Mucosa of descending colon (tissue), 3 donors: ENCODE data around the gene CWC22. TPM values are rescaled to one million over a fixed set of nuclear protein-coding genes. Genes with fewer than 3 reads are reported as not detected.
"Not testable (repeated sequence)": the region's sequence is repeated elsewhere in the genome, so short reads cannot be mapped to it uniquely, and the experiment has no call there.

Experiments
- ATAC-seq: fragments of 200-7000 bp; cut with Tn5 transposase; one replicate; pipeline ENCODE4 v1.9.1; 2020; ENCODE audit warnings: mild to moderate bottlenecking, moderate library complexity
- DNase-seq, 3 donors: peaks; one replicate each; pipeline ENCODE4 v3.0.0-alpha.2; 2020
- H3K36me3 ChIP-seq: fragments of 200-600 bp; one replicate; pipeline ENCODE4 v1.8.0; 2021; ENCODE audit warnings: low read depth, mild to moderate bottlenecking
- H3K4me1 ChIP-seq: fragments of 200-600 bp; one replicate; pipeline ENCODE4 v1.8.0; 2021; ENCODE audit warnings: low read depth, mild to moderate bottlenecking
- H3K4me3 ChIP-seq: fragments of 200-600 bp; one replicate; pipeline ENCODE4 v1.8.0; 2021; ENCODE audit warnings: mild to moderate bottlenecking
- H3K9me3 ChIP-seq: fragments of 200-600 bp; one replicate; pipeline ENCODE4 v1.8.0; 2021; ENCODE audit warnings: mild to moderate bottlenecking
- intact Hi-C, 2 donors: fragments of 100-400 bp; cut with DNase I in 1 of 2; cut with micrococcal nuclease in 1 of 2; formaldehyde crosslinking; loops; one replicate each; pipeline versions ENCODE4 v1.11.0 to v1.11.1; 2022; cut with DNase I, micrococcal nuclease
- long read RNA-seq, 2 donors: library from polyadenylated mRNA; unstranded; transcript quantifications; one replicate each; pipeline ENCODE4 v2.0.0, GENCODE V29; 2019 to 2021
- total RNA-seq, 3 donors: library from RNA; stranded (reverse); fragmentation: NEBNext Ultra II Directional in 2 of 3; extraction: Animal tissue kit (Norgen Biotek cat#: 25700) in 2 of 3; gene quantifications; one replicate each; pipeline versions ENCODE4 v1.2.1 to v1.2.4, GENCODE V29; 2021 to 2023
- TF ChIP-seq, protein P1 (sequence below): fragments of 200-600 bp; IDR thresholded peaks from one replicate; pipeline ENCODE4 v1.8.0; 2022; ENCODE audit warnings: antibody characterized with exemption, mild to moderate bottlenecking
- donor health status: DM: no; HTN: no; CAD: no; lungs with moderate emphysema.
- donor health status: DM: no; HTN: no; CAD: no.
- donor health status: DM: no; HTN: yes; CAD: no.

The CWC22 gene
- 10 to 100 TPM; 13.2 to 24.7 (median 14.0) TPM for total RNA-seq
- long read RNA-seq, donor 1, transcript CWC22-201 (20 exons, 2,392 nt): major isoform, 18 of 24 reads
- long read RNA-seq, donor 1, partial matches to known transcripts: 5 of 24 reads
- long read RNA-seq, donor 1, other reads (novel, unspliced or antisense): 1 of 24 reads
- long read RNA-seq, donor 2, partial matches to known transcripts: 7 of 11 reads
- long read RNA-seq, donor 2, other reads (novel, unspliced or antisense): 2 of 11 reads

- peak; percentile 81 to 96 (median 87) for DNase-seq
- Histone ChIP-seq H3K4me3 (peak within 1 kb of the TSS; percentile 76), H3K9me3 (no peaks in the 10 kb centered on the region), H3K4me1 (peaks cover 20% of the 10 kb centered on the region), H3K36me3 (no peaks in the 10 kb centered on the region)
- intact Hi-C loops: no loop called here
- ATAC-seq: peak; percentile 95
- TF ChIP-seq, protein P1, sequence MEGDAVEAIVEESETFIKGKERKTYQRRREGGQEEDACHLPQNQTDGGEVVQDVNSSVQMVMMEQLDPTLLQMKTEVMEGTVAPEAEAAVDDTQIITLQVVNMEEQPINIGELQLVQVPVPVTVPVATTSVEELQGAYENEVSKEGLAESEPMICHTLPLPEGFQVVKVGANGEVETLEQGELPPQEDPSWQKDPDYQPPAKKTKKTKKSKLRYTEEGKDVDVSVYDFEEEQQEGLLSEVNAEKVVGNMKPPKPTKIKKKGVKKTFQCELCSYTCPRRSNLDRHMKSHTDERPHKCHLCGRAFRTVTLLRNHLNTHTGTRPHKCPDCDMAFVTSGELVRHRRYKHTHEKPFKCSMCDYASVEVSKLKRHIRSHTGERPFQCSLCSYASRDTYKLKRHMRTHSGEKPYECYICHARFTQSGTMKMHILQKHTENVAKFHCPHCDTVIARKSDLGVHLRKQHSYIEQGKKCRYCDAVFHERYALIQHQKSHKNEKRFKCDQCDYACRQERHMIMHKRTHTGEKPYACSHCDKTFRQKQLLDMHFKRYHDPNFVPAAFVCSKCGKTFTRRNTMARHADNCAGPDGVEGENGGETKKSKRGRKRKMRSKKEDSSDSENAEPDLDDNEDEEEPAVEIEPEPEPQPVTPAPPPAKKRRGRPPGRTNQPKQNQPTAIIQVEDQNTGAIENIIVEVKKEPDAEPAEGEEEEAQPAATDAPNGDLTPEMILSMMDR: no peak
Measured at GRCh38 chr2:180006781-180007579, at the start of gene CWC22. Gene CWC22 (minus strand): TSS chr2:180007297. CDS start chr2:179993341, 13,956 bp downstream.

DNA sequence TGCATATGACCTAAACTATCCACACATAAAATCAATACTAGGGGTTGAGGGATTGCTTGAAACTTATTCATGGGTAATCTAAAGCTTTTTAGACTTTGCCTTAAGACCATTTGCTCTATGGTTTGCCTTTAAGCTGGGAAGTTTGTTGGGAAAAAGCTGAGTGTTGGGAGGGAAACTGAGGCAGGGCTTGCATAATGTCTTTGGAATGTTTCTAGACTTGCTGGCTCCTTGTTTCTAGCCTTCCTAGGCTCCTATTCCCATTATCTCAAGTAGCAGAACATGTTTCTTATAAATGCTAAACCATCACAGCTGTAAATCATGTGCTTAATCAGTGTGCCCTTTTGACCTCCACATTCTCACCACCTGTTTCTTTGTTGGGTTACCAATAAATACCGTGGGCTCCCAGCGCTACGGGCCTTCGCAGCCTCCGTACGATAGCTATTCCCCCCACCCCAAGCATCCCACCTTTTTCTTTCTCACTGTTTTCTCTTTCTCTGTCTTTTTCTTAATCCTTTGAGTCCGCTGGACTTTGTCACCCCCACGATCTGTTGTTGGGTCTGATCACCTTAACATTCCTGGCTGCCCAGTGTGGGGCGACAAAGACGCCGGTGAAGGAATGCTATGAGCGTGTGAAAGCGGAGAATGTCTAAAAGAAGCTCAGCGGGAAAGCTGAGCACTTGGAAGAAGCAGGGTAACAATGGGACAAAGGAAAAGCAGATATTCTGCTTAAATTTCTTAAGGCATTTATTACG is 49.4 kb upstream of the CWC22 start:
- TF ChIP-seq, protein P1: no peak
- intact Hi-C loops: no loop called here
- Histone ChIP-seq H3K9me3 (no peaks in the 10 kb centered on the region), H3K4me1 (no peaks in the 10 kb centered on the region), H3K4me3 (no peak overlapping the region), H3K36me3 (no peaks in the 10 kb centered on the region)
- DNase-seq (no peak), ATAC-seq (no peak)

DNA sequence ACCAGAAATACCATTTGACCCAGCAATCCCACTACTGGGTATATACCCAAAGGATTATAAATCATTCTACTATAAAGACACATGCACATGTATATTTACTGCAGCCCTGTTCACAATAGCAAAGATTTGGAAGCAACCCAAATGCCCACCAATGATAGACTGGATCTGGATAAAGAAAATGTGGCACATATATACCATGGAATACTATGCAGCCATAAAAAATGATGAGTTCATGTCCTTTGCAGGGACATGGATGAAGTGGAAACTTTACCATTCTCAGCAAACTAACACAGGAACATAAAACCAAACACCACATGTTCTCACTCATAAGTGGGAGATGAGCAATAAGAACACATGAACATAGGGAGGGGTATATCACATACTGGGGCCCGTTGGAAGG is 47.5 kb upstream of the CWC22 start:
- H3K36me3 ChIP-seq, H3K9me3 ChIP-seq, DNase-seq, ATAC-seq, H3K4me1 ChIP-seq, H3K4me3 ChIP-seq, intact Hi-C loops: not testable (repeated sequence)

DNA sequence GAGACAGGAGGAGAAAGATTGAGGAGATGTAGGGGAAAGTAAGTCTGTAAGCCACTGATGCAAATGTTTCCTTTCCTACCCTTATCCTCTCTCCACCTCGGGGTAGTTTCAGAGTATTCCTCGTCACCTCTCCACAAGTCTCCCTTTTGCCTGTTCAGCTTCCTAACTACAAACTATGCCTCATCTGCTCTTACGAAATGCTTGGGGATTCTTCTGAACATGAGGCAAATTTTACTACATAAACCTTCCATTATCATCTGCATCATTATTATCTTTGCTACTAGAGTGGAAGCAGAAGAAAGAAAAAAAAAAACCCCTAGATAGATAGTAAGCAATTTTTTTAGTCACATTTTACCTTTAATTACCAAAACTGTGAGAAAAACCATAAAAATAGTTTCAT is 43.1 kb upstream of the CWC22 start:
- Histone ChIP-seq H3K4me3 (no peak overlapping the region), H3K36me3 (no peaks in the 10 kb centered on the region), H3K4me1 (no peaks in the 10 kb centered on the region), H3K9me3 (no peaks in the 10 kb centered on the region)
- TF ChIP-seq, protein P1: no peak
- intact Hi-C loops: no loop called here
- ATAC-seq: no peak
- DNase-seq: no peak

GRCh38 chr2:180048251-180048650 is 41.2 kb upstream of the CWC22 start:
- H3K9me3 ChIP-seq: no peaks in the 10 kb centered on the region
- no peak for DNase-seq
- no peaks in the 10 kb centered on the region for H3K36me3 ChIP-seq
- H3K4me1 ChIP-seq: no peaks in the 10 kb centered on the region
- intact Hi-C loops: no loop called here
- TF ChIP-seq, protein P1: no peak
- ATAC-seq: no peak
- no peak overlapping the region for H3K4me3 ChIP-seq

DNA sequence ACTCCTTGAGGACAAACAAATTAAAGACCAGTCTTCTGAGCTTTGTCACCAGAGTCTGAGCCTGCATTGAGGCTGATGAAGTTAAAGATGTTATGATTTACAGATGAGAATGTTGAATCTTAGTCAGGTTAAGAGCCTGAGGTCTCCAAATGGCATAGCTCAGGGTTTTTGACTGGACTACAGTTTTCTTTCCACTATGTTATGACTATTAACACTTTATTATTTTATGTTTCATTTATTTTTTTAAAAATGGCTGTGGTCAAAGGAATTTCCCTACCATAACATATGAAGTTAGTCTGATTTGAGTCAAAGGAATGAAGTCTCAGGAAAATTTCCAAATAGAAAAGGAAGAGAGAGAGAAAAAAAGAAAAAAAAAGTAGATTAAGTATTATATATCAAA is 39.7 kb upstream of the CWC22 start:
- DNase-seq (no peak), ATAC-seq (no peak)
- no peak overlapping the region for H3K4me3 ChIP-seq
- H3K36me3 ChIP-seq: no peaks in the 10 kb centered on the region
- no peaks in the 10 kb centered on the region for H3K9me3 ChIP-seq
- intact Hi-C loops: no loop called here
- TF ChIP-seq, protein P1: no peak
- H3K4me1 ChIP-seq: no peaks in the 10 kb centered on the region
